GM15510 (cell line): ENCODE measurements around the gene BZW2.

Source experiments
- POLR2A ChIP-seq: IDR thresholded peaks from 3 replicates; pipeline ENCODE4 v1.6.1; 2011; ENCODE audit warnings: borderline replicate concordance; ENCODE audit not compliant: insufficient read length; ENCODE audit errors: extremely low read depth

Gene BZW2

GRCh38 chr7:16688249-16688648 is 42.3 kb downstream of the BZW2 start:
- no peak for TF ChIP-seq POLR2A

- no peak for TF ChIP-seq POLR2A
These were observed 45.3 kb downstream of the BZW2 start for GRCh38 chr7:16691241-16691640.

DNA sequence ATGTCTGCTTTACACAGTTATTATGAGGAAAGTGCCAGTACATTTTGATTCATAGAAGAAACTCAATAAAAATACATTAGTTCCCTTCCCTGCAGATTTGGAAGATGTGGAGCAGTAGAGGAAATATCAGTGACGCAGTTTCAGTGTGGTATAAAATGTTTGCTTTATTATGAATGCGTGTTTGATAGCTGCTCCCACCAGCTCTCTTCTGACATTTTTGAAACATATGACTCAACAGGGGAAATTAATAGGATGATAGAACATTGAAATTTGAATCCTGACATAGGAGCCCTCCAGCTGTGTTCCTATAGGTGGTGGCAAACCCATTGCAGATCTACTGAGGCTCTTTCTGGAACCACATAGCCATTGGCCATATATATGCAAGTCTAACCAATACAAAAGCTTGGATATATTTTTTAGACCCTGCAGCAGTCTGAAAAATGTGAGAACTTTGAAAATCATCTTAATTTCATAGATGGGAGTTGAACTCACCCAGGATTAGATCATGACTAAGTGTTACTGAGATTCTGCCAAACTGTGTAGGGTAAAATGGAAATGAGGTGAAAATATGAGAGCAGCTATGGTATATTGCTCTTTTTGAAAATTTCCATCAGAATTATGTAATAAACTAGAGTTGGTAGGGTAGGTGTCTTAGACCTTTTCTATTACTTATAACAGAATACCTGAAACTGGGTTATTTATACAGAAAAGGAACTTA is 47.8 kb downstream of the BZW2 start:
- TF ChIP-seq POLR2A = no peak

GRCh38 chr7:16694806-16695205 is 48.8 kb downstream of the BZW2 start:
- TF ChIP-seq POLR2A = no peak

- TF ChIP-seq POLR2A = no peak
These were observed 49.7 kb downstream of the BZW2 start for GRCh38 chr7:16695621-16696237.

GRCh38 chr7:16697507-16698199 is 51.7 kb downstream of the BZW2 start:
- no peak for TF ChIP-seq POLR2A

- no peak for TF ChIP-seq POLR2A
These were observed 52.4 kb downstream of the BZW2 start for GRCh38 chr7:16698200-16698905.

DNA sequence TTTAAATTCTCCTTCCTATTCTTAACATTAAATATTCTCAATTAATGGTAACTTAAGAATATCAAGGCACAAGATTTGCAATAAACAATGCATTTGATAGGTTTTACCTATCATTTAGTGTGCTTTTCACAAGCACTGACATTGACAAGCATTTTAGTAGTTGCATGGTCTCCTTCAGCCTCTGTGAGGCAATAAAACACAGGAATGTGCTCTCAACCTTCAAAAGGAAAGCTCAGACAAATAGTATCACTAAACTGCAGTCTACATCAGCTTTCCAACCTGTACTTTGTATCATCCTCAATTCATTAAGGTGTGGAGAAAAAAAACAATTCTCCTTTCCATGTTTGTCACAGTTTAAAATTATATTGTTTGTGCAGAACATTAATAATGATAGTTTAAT is 56.5 kb downstream of the BZW2 start:
- no peak for TF ChIP-seq POLR2A

- no peak for TF ChIP-seq POLR2A
These were observed 62.5 kb downstream of the BZW2 start for GRCh38 chr7:16708511-16708910.

GRCh38 chr7:16708980-16709379 is 63.0 kb downstream of the BZW2 start:
- no peak for TF ChIP-seq POLR2A

DNA sequence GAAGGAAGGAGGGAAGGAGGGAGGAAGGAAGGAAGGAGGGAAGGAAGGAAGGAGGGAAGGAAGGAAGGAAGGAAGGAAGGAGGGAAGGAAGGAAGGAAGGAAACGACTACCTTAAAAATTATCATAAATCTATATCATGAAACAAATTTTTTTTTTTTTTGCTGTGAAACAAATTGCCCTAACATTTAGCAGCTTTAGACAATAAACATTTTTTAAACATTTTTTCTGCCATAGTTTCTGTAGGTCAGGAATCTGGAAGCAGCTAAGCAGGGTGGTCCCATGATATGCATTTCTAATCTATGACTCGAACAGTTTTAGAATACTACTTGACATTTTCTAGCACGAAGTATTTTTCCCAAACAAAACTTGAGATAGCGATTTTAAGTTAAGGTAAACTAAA is 64.7 kb downstream of the BZW2 start:
- TF ChIP-seq POLR2A = no peak

- TF ChIP-seq POLR2A = no peak
These were observed 65.7 kb downstream of the BZW2 start for GRCh38 chr7:16711730-16712129.

DNA sequence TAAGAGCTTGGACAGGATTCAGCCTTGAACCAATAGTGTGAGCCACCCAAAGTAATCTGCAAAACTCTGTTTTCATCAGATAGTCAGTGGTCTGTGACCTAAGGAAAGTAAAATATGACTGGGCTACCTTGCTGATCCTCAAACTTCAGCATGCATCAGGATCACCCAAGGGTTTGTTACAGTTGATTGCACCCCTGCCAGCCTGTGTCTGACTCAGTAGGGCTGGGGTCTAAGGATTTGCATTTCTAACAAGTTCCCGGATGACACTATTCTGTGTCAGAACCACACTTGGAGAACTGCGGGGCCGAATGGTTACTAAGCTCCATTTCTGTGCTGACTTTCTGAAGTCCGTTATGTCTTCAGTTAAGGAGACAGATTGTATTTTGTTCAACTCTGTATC is 66.9 kb downstream of the BZW2 start:
- TF ChIP-seq POLR2A = no peak

GRCh38 chr7:16715928-16716327 is 69.9 kb downstream of the BZW2 start:
- no peak for TF ChIP-seq POLR2A

DNA sequence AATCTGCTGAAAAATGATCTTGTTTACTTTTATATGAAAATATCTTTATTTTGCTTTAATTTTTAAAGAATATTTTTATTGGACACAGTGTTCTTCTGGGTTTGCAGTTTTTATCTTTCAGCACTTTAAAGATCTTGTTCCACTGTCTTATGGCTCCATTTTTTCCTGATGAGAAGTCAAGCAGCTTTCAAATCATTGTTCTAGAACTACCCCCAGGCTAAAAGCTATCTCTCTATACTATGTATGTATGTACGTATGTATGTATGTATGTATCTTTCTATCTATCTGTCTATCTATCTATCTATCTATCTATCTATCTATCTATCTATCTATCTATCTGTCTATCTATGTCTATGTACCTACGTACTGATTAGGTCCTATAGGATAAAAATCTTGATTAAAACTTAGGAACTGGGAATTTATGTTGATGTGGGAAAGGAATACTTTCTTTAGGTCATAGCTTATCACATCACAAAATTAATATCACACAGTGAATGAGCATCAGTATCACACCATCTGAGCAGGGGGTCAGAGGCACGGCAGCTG is 72.2 kb downstream of the BZW2 start:
- TF ChIP-seq POLR2A = no peak
